Thymus (tissue), 11 donors: ENCODE results near the gene BCL2L1. TPM values are rescaled to one million over a fixed set of nuclear protein-coding genes. Genes with fewer than 3 reads are reported as not detected.

ENCODE experiments used
- DNase-seq, 9 donors: peaks; one replicate each; pipeline ENCODE4 v3.0.0-alpha.2; 2013; ENCODE audit warnings: low spot score in 9 of 9, low read depth in 6 of 9, missing footprints in 1 of 9
- H3K27ac ChIP-seq, 2 donors: one replicate each; pipeline ENCODE4 v1.5.1; 2013; ENCODE audit warnings: control low read depth in 1 of 2, low read depth in 1 of 2, low read length in 1 of 2, mild to moderate bottlenecking in 1 of 2, moderate library complexity in 1 of 2
- H3K27me3 ChIP-seq, 2 donors: one replicate each; pipeline ENCODE4 v1.5.1; 2013; ENCODE audit warnings: low read length in 1 of 2; ENCODE audit not compliant: control insufficient read depth in 2 of 2, insufficient read depth in 1 of 2
- H3K36me3 ChIP-seq, 2 donors: one replicate each; pipeline ENCODE4 v1.5.1; 2013; ENCODE audit warnings: low read length in 1 of 2, mild to moderate bottlenecking in 1 of 2, moderate library complexity in 1 of 2; ENCODE audit not compliant: control insufficient read depth in 2 of 2, insufficient read depth in 2 of 2
- H3K4me1 ChIP-seq, 2 donors: one replicate each; pipeline ENCODE4 v1.5.1; 2013; ENCODE audit warnings: low read length in 2 of 2; ENCODE audit not compliant: control insufficient read depth in 2 of 2, insufficient read depth in 2 of 2
- H3K4me3 ChIP-seq, 2 donors: one replicate each; pipeline ENCODE4 v1.5.1; 2013; ENCODE audit warnings: low read length in 2 of 2, control low read depth in 1 of 2, mild to moderate bottlenecking in 1 of 2
- H3K9me3 ChIP-seq, 2 donors: one replicate each; pipeline ENCODE4 v1.5.1; 2013; ENCODE audit warnings: low read length in 1 of 2, mild to moderate bottlenecking in 1 of 2; ENCODE audit not compliant: control insufficient read depth in 2 of 2, insufficient read depth in 1 of 2
- WGBS: extraction: QIAGEN DNeasy Blood & Tissue Kit; methylation state at CpG from one replicate; pipeline ENCODE4 v1.1.7; 2013; 5-methylcytosine and 5-hydroxymethylcytosine counted together
- polyA plus RNA-seq: library from polyadenylated mRNA; stranded (reverse); fragments of 200-250 nt; gene quantifications from one replicate; pipeline ENCODE4 v1.2.3, GENCODE V29; 2013
- total RNA-seq: library from RNA; stranded (reverse); fragments of 120-200 nt; gene quantifications from one replicate; pipeline ENCODE4 v1.2.4, GENCODE V29; 2013
- donor health status: healthy.

BCL2L1 gene
- total and polyA plus RNA-seq, 2 donors, result 58.3 to 120 TPM

DNA sequence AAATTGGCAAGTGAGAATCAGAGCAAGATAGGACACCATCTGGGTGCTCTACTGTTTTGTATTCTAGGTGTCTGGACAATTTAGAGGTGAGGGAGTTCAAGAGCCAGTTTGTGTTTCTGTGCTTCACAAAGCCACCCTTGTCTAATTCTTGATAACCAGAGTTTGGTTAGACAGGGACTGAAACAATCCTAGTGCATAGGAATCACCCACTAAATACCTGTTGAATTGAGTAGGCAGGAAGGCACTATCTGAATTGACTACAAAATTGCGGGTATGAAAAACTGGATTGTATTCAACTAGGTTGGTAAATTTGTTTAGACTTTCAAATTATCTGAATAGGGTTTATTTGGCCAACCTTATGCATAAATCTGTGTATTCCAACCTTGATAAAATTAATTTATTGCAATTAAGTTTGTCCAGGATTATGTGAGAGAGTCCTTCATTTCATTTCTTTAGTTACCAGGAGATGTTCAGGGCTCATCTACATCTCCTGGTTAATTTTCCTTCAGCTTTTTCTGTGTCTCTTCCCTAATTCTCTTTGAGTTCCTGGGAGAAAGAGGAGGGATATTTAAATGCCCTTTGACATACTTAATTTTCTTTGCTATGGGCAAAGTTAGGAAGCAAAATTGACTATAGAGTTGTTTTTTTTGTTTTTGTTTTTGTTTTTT is 18.1 kb upstream of the BCL2L1 start:
- H3K4me3 ChIP-seq, result peak overlapping the region; percentile 71 to 78
- H3K9me3 ChIP-seq, result no peaks in the 10 kb centered on the region
- 90% methylated on average over 1 of the region's 1 CpG for WGBS
- peaks cover 8 to 17% of the 10 kb centered on the region in 2 donors for H3K4me1 ChIP-seq
- H3K27me3 ChIP-seq, result no peaks in the 10 kb centered on the region
- peak overlapping the region in 1 of 2 donors; percentile 74 for H3K27ac ChIP-seq
- peak in 1 of 9 donors; percentile 18 for DNase-seq
- peaks cover 8 to 24% of the 10 kb centered on the region in 2 donors for H3K36me3 ChIP-seq

DNA sequence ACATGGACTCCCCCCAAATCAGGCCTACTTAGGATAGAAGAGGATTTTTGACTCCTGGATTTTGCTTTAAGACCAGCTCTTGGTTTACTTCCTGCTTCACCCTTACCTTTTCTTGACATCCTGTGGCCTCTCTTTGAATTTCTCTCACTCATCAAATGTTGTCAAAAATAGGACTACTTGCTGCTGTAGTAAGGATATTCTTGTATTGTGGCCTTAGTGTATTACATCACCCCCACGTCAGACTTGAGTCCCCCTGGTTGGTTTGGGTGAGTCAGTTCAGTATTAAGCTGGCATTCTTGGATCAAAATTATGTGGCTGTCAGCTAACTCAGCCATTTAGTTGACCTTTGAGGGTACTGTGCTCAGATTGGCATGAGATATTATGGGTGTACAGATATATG is 17.5 kb upstream of the BCL2L1 start:
- H3K36me3 ChIP-seq, result peaks cover 8 to 23% of the 10 kb centered on the region in 2 donors
- peak overlapping the region; percentile 71 to 78 for H3K4me3 ChIP-seq
- H3K9me3 ChIP-seq, result no peaks in the 10 kb centered on the region
- no peaks in the 10 kb centered on the region for H3K27me3 ChIP-seq
- DNase-seq, result peak in 1 of 9 donors; percentile 48
- peak overlapping the region in 1 of 2 donors; percentile 74 for H3K27ac ChIP-seq
- H3K4me1 ChIP-seq, result peaks cover 8 to 17% of the 10 kb centered on the region in 2 donors
- 0% methylated on average over 1 of the region's 1 CpG for WGBS

DNA sequence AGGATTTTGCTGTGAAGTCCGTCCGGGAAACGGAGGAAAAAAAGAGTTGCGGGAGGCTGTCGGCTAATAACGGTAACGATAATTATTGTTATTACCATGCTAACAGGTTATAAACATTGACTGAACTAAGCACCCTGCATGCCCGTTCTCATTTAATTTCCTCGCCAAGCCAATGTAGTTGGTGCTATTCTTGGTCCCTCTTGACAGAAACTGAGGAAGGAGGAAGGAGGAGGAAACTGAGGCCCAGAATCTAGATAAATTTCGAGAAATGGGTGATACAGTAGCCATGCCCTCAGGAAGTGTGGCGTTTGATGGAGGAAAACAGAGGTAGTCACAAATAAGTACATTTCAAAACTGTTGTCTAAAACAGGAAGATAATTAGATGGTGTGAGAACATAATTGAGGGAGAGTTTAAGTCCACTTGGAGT is 16.9 kb upstream of the BCL2L1 start:
- H3K36me3 ChIP-seq, result peaks cover 4 to 18% of the 10 kb centered on the region in 2 donors
- H3K27me3 ChIP-seq, result no peaks in the 10 kb centered on the region
- peak overlapping the region in 1 of 2 donors; percentile 74 for H3K27ac ChIP-seq
- peak overlapping the region; percentile 71 to 78 for H3K4me3 ChIP-seq
- under 1% methylated on average over 11 of the region's 11 CpGs for WGBS
- no peak for DNase-seq
- H3K4me1 ChIP-seq, result peaks cover 8 to 17% of the 10 kb centered on the region in 2 donors
- H3K9me3 ChIP-seq, result no peaks in the 10 kb centered on the region

DNA sequence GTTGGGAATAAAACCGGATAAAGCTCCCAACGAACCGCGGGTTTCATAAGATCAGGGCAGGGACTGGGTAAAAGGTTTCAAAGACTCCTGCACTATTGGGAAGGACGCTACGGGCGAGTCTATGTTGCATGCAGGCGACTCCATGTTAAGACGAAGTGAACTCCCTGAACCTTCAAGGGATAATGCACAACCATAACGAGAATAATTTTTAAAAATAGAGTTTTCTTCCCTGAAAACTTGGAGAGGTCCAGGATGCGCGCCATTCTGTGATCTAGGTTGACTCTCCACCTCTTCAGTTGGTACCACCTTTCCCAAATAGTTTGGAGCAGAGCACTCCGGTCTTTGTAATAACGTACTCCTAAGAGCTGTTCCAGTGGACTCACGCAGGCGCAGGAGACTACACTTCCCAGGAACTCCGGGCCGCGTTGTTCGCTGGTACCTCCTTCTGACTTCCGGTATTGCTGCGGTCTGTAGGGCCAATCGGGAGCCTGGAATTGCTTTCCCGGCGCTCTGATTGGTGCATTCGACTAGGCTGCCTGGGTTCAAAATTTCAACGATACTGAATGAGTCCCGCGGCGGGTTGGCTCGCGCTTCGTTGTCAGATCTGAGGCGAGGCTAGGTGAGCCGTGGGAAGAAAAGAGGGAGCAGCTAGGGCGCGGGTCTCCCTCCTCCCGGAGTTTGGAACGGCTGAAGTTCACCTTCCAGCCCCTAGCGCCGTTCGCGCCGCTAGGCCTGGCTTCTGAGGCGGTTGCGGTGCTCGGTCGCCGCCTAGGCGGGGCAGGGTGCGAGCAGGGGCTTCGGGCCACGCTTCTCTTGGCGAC is 16.3 kb upstream of the BCL2L1 start, which contains the start of gene TPX2:
Gene TPX2 (plus strand): TSS at position 562 of the 821 bp plus-strand sequence. CDS start 18,187 bp downstream, outside the sequence.
- Histone ChIP-seq H3K36me3 (peaks cover 0 to 13% of the 10 kb centered on the region in 2 donors), H3K4me3 (peak within 1 kb of the TSS; percentile 71 to 78), H3K9me3 (no peaks in the 10 kb centered on the region), H3K27me3 (no peaks in the 10 kb centered on the region), H3K4me1 (peaks cover 8 to 17% of the 10 kb centered on the region in 2 donors), H3K27ac (peak within 1 kb of the TSS; percentile 75 to 82)
- under 1% methylated on average over 54 of the region's 54 CpGs for WGBS
- DNase-seq, result peak; percentile 84 to 97 (median 92)

DNA sequence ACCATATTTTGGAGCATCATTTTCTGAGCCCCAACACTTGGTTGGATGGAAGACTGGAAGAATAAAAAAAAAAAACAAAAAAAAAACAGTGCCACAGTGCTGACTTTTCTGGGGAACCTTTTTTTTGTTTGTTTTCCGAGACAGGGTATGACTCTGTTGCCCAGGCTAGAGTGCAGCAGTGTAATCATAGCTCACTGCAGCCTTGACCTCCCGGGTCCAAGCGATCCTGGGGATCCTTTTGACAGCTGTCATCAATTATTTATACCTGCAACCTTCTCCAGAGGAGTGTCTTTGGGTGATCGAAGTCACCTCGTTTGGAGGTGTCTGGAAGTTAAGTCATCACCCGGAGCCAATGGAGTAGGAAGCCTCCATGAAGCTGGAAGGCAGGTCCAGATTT is 8.7 kb upstream of the BCL2L1 start:
- DNase-seq, result no peak
- no peaks in the 10 kb centered on the region for H3K4me1 ChIP-seq
- WGBS, result 96% methylated on average over 6 of the region's 6 CpGs
- H3K27me3 ChIP-seq, result no peaks in the 10 kb centered on the region
- H3K9me3 ChIP-seq, result no peaks in the 10 kb centered on the region
- H3K4me3 ChIP-seq, result no peak overlapping the region
- H3K27ac ChIP-seq, result no peak overlapping the region
- H3K36me3 ChIP-seq, result no peaks in the 10 kb centered on the region

DNA sequence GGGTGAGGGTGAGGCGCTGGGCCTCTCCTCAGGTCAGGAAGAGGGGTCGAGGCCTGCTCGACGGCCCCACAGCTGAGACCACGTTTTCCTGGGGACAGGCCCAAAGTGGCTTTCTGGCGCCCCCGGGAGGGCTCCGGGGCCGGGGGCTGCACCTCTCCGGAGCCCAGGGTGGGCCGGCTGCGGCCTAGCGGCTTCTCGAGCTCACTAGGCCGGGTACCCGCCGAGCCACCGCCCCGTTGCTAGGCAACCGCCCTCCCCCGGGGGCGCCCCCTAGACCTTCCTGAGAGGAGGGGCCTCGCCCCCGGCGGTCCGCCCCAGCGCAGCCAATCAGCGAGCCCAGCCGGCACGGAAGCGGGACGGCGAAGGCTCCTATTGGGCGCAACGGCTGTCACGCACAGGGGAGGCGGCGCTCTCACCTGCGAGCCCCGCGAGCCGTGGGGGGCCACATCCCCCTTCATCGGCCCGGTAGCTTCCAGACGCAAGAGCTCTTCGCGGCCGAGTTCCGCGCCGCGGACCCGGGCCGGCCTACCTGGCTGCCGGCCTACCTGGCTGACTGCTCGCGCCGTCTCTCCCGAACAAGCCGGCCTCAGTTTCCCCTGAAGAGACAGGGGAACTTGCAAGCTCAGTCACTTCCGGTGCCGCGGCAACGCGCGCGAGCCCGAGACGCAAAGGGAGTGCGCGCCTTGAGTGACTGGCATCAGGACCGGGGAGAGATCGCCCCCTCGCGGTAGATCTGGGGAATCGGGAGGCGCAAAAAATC is 831 bp upstream of the BCL2L1 start:
- H3K4me1 ChIP-seq, result peaks cover 12 to 29% of the 10 kb centered on the region in 2 donors

DNA sequence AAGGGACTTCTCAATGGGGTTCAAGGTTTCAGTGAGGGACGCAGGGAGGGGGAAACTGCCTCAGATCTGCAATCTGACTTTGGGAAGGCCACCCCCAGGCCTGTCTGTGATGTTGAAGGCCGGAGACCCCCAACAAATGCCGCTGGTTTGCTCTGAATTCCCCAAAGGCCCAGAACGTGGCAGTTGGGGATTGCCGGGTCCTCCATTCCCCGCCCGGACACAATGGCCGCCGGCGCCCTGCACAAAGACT is 326 bp upstream of the BCL2L1 start:
- Histone ChIP-seq H3K27ac (peak overlapping the region; percentile 96 to 99), H3K9me3 (no peaks in the 10 kb centered on the region), H3K4me1 (peaks cover 14 to 32% of the 10 kb centered on the region in 2 donors), H3K36me3 (peaks cover 17 to 30% of the 10 kb centered on the region in 2 donors), H3K4me3 (peak overlapping the region; percentile 75 to 85), H3K27me3 (no peaks in the 10 kb centered on the region)
- no peak for DNase-seq
- WGBS, result under 1% methylated on average over 10 of the region's 10 CpGs

More for the DNA sequence above, 831 bp upstream of the BCL2L1 start:
- H3K27me3 ChIP-seq, result no peaks in the 10 kb centered on the region
- peak overlapping the region; percentile 75 to 85 for H3K4me3 ChIP-seq
- WGBS, result under 1% methylated on average over 77 of the region's 77 CpGs
- H3K36me3 ChIP-seq, result peaks cover 17 to 28% of the 10 kb centered on the region in 2 donors
- H3K27ac ChIP-seq, result peak overlapping the region; percentile 98 to 99
- no peaks in the 10 kb centered on the region for H3K9me3 ChIP-seq
- peak; percentile 95 to 100 (median 98) for DNase-seq

DNA sequence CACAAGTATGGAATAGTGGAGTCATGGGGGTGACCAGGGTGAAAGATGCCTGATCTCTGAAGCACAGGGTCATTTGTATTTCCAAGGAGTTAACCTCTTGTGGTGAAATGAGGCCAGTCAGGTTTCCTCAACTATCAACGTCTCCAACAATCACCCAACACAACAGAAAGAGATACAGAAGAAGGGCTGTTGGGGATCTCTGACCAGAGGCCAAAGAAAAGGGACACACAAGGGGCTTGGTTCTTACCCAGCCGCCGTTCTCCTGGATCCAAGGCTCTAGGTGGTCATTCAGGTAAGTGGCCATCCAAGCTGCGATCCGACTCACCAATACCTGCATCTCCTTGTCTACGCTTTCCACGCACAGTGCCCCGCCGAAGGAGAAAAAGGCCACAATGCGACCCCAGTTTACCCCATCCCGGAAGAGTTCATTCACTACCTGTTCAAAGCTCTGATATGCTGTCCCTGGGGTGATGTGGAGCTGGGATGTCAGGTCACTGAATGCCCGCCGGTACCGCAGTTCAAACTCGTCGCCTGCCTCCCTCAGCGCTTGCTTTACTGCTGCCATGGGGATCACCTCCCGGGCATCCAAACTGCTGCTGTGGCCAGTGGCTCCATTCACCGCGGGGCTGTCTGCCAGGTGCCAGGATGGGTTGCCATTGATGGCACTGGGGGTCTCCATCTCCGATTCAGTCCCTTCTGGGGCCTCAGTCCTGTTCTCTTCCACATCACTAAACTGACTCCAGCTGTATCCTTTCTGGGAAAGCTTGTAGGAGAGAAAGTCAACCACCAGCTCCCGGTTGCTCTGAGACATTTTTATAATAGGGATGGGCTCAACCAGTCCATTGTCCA is 1.0 kb downstream of the BCL2L1 start:
- H3K36me3 ChIP-seq, result peaks cover 20 to 43% of the 10 kb centered on the region in 2 donors
- H3K27ac ChIP-seq, result peak overlapping the region; percentile 96 to 99
- H3K4me3 ChIP-seq, result peak overlapping the region; percentile 75 to 85
- no peak for DNase-seq
- H3K4me1 ChIP-seq, result peaks cover 21 to 45% of the 10 kb centered on the region in 2 donors
- no peaks in the 10 kb centered on the region for H3K27me3 ChIP-seq
- H3K9me3 ChIP-seq, result no peaks in the 10 kb centered on the region
- WGBS, result 68% methylated on average over 22 of the region's 22 CpGs
